OCI-M2 (cell line): ENCODE measurements around the gene CNTNAP4.

Source experiments
- DNase-seq: peaks from one replicate; lab custom pipeline; 2025; ENCODE audit not compliant: unreplicated experiment; lab: John Stamatoyannopoulos, UW

The CNTNAP4 gene

GRCh38 chr16:76303637-76304314 is 26.6 kb downstream of the CNTNAP4 start:
- DNase-seq: no peak

- DNase-seq: no peak
Measured at GRCh38 chr16:76309639-76310335, 32.6 kb downstream of the CNTNAP4 start.

- DNase-seq: no peak
Measured at GRCh38 chr16:76311260-76311659, 34.1 kb downstream of the CNTNAP4 start.

- no peak for DNase-seq
Measured at GRCh38 chr16:76318565-76318964, 41.4 kb downstream of the CNTNAP4 start.

- DNase-seq: no peak
Measured at GRCh38 chr16:76329106-76329505, 51.9 kb downstream of the CNTNAP4 start.

GRCh38 chr16:76335180-76335974 is 58.2 kb downstream of the CNTNAP4 start:
- no peak for DNase-seq

- no peak for DNase-seq
Measured at GRCh38 chr16:76336112-76336511, 58.9 kb downstream of the CNTNAP4 start.

GRCh38 chr16:76338472-76338871 is 61.3 kb downstream of the CNTNAP4 start:
- no peak for DNase-seq

GRCh38 chr16:76343769-76344168 is 66.6 kb downstream of the CNTNAP4 start:
- no peak for DNase-seq

- no peak for DNase-seq
Measured at GRCh38 chr16:76345163-76345661, 68.0 kb downstream of the CNTNAP4 start.

- DNase-seq: no peak
Measured at GRCh38 chr16:76346210-76346609, 69.0 kb downstream of the CNTNAP4 start.

GRCh38 chr16:76351441-76351840 is 74.2 kb downstream of the CNTNAP4 start:
- no peak for DNase-seq

GRCh38 chr16:76360404-76360803 is 83.2 kb downstream of the CNTNAP4 start:
- DNase-seq: no peak

- no peak for DNase-seq
Measured at GRCh38 chr16:76370344-76370743, 93.1 kb downstream of the CNTNAP4 start.

GRCh38 chr16:76371441-76371840 is 94.2 kb downstream of the CNTNAP4 start:
- DNase-seq: no peak

- no peak for DNase-seq
Measured at GRCh38 chr16:76373998-76374397, 96.8 kb downstream of the CNTNAP4 start.

GRCh38 chr16:76376988-76377387 is 99.8 kb downstream of the CNTNAP4 start:
- no peak for DNase-seq

GRCh38 chr16:76378020-76378419 is 100.8 kb downstream of the CNTNAP4 start:
- DNase-seq: no peak

GRCh38 chr16:76381096-76381495 is 103.9 kb downstream of the CNTNAP4 start:
- no peak for DNase-seq

GRCh38 chr16:76385601-76386230 is 108.5 kb downstream of the CNTNAP4 start:
- DNase-seq: no peak

- no peak for DNase-seq
Measured at GRCh38 chr16:76386784-76387183, 109.6 kb downstream of the CNTNAP4 start.
